ENCODE results near the gene DZIP1.

Gene DZIP1

GRCh38 chr13:95620825-95621498 is 23.5 kb downstream of the DZIP1 start:
- Histone ChIP-seq H3K9ac (ENCODE audit: low read length) (no peak overlapping the region), H3K36me3 (ENCODE audit: insufficient read depth, low read length) (peaks cover 38% of the 10 kb centered on the region), H3K27ac (ENCODE audit: low read depth, low read length) (no peak overlapping the region), H3K27me3 (ENCODE audit: control insufficient read depth in 1 of 2, insufficient read depth in 2 of 2, low read length in 2 of 2) (no peaks in the 10 kb centered on the region), H3K9me3 (ENCODE audit: low read length) (no peaks in the 10 kb centered on the region), H3K4me3 (ENCODE audit: low read depth in 1 of 2, low read length in 2 of 2) (no peak overlapping the region), H3K4me1 (ENCODE audit: insufficient read depth, low read length) (no peaks in the 10 kb centered on the region)

GRCh38 chr13:95620030-95620824 is 24.3 kb downstream of the DZIP1 start:
- Histone ChIP-seq H3K4me3 (ENCODE audit: low read depth in 1 of 2, low read length in 2 of 2) (no peak overlapping the region), H3K27ac (ENCODE audit: low read depth, low read length) (no peak overlapping the region), H3K9ac (ENCODE audit: low read length) (no peak overlapping the region), H3K9me3 (ENCODE audit: low read length) (no peaks in the 10 kb centered on the region), H3K4me1 (ENCODE audit: insufficient read depth, low read length) (no peaks in the 10 kb centered on the region), H3K36me3 (ENCODE audit: insufficient read depth, low read length) (peaks cover 38% of the 10 kb centered on the region), H3K27me3 (ENCODE audit: control insufficient read depth in 1 of 2, insufficient read depth in 2 of 2, low read length in 2 of 2) (no peaks in the 10 kb centered on the region)

GRCh38 chr13:95615539-95615938 is 29.0 kb downstream of the DZIP1 start:
- Histone ChIP-seq H3K27ac (ENCODE audit: low read depth, low read length) (no peak overlapping the region), H3K36me3 (ENCODE audit: insufficient read depth, low read length) (peaks cover 28% of the 10 kb centered on the region), H3K9ac (ENCODE audit: low read length) (no peak overlapping the region), H3K4me3 (ENCODE audit: low read depth in 1 of 2, low read length in 2 of 2) (no peak overlapping the region), H3K9me3 (ENCODE audit: low read length) (no peaks in the 10 kb centered on the region), H3K4me1 (ENCODE audit: insufficient read depth, low read length) (no peaks in the 10 kb centered on the region), H3K27me3 (ENCODE audit: control insufficient read depth in 1 of 2, insufficient read depth in 2 of 2, low read length in 2 of 2) (no peaks in the 10 kb centered on the region)

- Histone ChIP-seq H3K4me1 (ENCODE audit: insufficient read depth, low read length) (no peaks in the 10 kb centered on the region), H3K9ac (ENCODE audit: low read length) (no peak overlapping the region), H3K9me3 (ENCODE audit: low read length) (no peaks in the 10 kb centered on the region), H3K27me3 (ENCODE audit: control insufficient read depth in 1 of 2, insufficient read depth in 2 of 2, low read length in 2 of 2) (no peaks in the 10 kb centered on the region), H3K4me3 (ENCODE audit: low read depth in 1 of 2, low read length in 2 of 2) (no peak overlapping the region), H3K36me3 (ENCODE audit: insufficient read depth, low read length) (peaks cover 24% of the 10 kb centered on the region), H3K27ac (ENCODE audit: low read depth, low read length) (no peak overlapping the region)
Observed at GRCh38 chr13:95614641-95615245, 29.8 kb downstream of the DZIP1 start.

- H3K9ac ChIP-seq (ENCODE audit: low read length): no peak overlapping the region
- H3K27me3 ChIP-seq (ENCODE audit: control insufficient read depth in 1 of 2, insufficient read depth in 2 of 2, low read length in 2 of 2): no peaks in the 10 kb centered on the region
- H3K9me3 ChIP-seq (ENCODE audit: low read length): no peaks in the 10 kb centered on the region
- no peak overlapping the region for H3K27ac ChIP-seq (ENCODE audit: low read depth, low read length)
- H3K4me1 ChIP-seq (ENCODE audit: insufficient read depth, low read length): peaks cover 7% of the 10 kb centered on the region
- H3K36me3 ChIP-seq (ENCODE audit: insufficient read depth, low read length): peaks cover 14% of the 10 kb centered on the region
- no peak overlapping the region for H3K4me3 ChIP-seq (ENCODE audit: low read depth in 1 of 2, low read length in 2 of 2)
Observed at GRCh38 chr13:95608640-95609323, 35.7 kb downstream of the DZIP1 start.

GRCh38 chr13:95607366-95607765 is 37.1 kb downstream of the DZIP1 start:
- Histone ChIP-seq H3K27me3 (ENCODE audit: control insufficient read depth in 1 of 2, insufficient read depth in 2 of 2, low read length in 2 of 2) (no peaks in the 10 kb centered on the region), H3K9ac (ENCODE audit: low read length) (no peak overlapping the region), H3K4me3 (ENCODE audit: low read depth in 1 of 2, low read length in 2 of 2) (no peak overlapping the region), H3K36me3 (ENCODE audit: insufficient read depth, low read length) (peaks cover 19% of the 10 kb centered on the region), H3K4me1 (ENCODE audit: insufficient read depth, low read length) (peaks cover 7% of the 10 kb centered on the region), H3K9me3 (ENCODE audit: low read length) (no peaks in the 10 kb centered on the region), H3K27ac (ENCODE audit: low read depth, low read length) (no peak overlapping the region)

- H3K4me1 ChIP-seq (ENCODE audit: insufficient read depth, low read length): peaks cover 7% of the 10 kb centered on the region
- H3K9ac ChIP-seq (ENCODE audit: low read length): no peak overlapping the region
- no peak overlapping the region for H3K27ac ChIP-seq (ENCODE audit: low read depth, low read length)
- H3K36me3 ChIP-seq (ENCODE audit: insufficient read depth, low read length): peaks cover 24% of the 10 kb centered on the region
- H3K4me3 ChIP-seq (ENCODE audit: low read depth in 1 of 2, low read length in 2 of 2): no peak overlapping the region
- H3K9me3 ChIP-seq (ENCODE audit: low read length): no peaks in the 10 kb centered on the region
- no peaks in the 10 kb centered on the region for H3K27me3 ChIP-seq (ENCODE audit: control insufficient read depth in 1 of 2, insufficient read depth in 2 of 2, low read length in 2 of 2)
Observed at GRCh38 chr13:95605448-95606125, 38.9 kb downstream of the DZIP1 start.

GRCh38 chr13:95604556-95604915 is 40.0 kb downstream of the DZIP1 start:
- Histone ChIP-seq H3K9me3 (ENCODE audit: low read length) (no peaks in the 10 kb centered on the region), H3K4me3 (ENCODE audit: low read depth in 1 of 2, low read length in 2 of 2) (no peak overlapping the region), H3K9ac (ENCODE audit: low read length) (no peak overlapping the region), H3K27ac (ENCODE audit: low read depth, low read length) (no peak overlapping the region), H3K36me3 (ENCODE audit: insufficient read depth, low read length) (peaks cover 23% of the 10 kb centered on the region), H3K27me3 (ENCODE audit: control insufficient read depth in 1 of 2, insufficient read depth in 2 of 2, low read length in 2 of 2) (no peaks in the 10 kb centered on the region), H3K4me1 (ENCODE audit: insufficient read depth, low read length) (peaks cover 7% of the 10 kb centered on the region)

- H3K27me3 ChIP-seq (ENCODE audit: control insufficient read depth in 1 of 2, insufficient read depth in 2 of 2, low read length in 2 of 2): no peaks in the 10 kb centered on the region
- no peak overlapping the region for H3K4me3 ChIP-seq (ENCODE audit: low read depth in 1 of 2, low read length in 2 of 2)
- H3K27ac ChIP-seq (ENCODE audit: low read depth, low read length): no peak overlapping the region
- H3K9ac ChIP-seq (ENCODE audit: low read length): no peak overlapping the region
- H3K4me1 ChIP-seq (ENCODE audit: insufficient read depth, low read length): peaks cover 3% of the 10 kb centered on the region
- no peaks in the 10 kb centered on the region for H3K9me3 ChIP-seq (ENCODE audit: low read length)
- H3K36me3 ChIP-seq (ENCODE audit: insufficient read depth, low read length): peaks cover 23% of the 10 kb centered on the region
Observed at GRCh38 chr13:95603887-95604555, 40.5 kb downstream of the DZIP1 start.

GRCh38 chr13:95601906-95602305 is 42.6 kb downstream of the DZIP1 start:
- no peaks in the 10 kb centered on the region for H3K4me1 ChIP-seq (ENCODE audit: insufficient read depth, low read length)
- no peak overlapping the region for H3K4me3 ChIP-seq (ENCODE audit: low read depth in 1 of 2, low read length in 2 of 2)
- H3K9me3 ChIP-seq (ENCODE audit: low read length): no peaks in the 10 kb centered on the region
- no peak overlapping the region for H3K27ac ChIP-seq (ENCODE audit: low read depth, low read length)
- H3K36me3 ChIP-seq (ENCODE audit: insufficient read depth, low read length): peaks cover 20% of the 10 kb centered on the region
- no peak overlapping the region for H3K9ac ChIP-seq (ENCODE audit: low read length)
- no peaks in the 10 kb centered on the region for H3K27me3 ChIP-seq (ENCODE audit: control insufficient read depth in 1 of 2, insufficient read depth in 2 of 2, low read length in 2 of 2)

Data from muscle layer of colon (tissue), 2 donors.